Sigmoid colon (tissue), 7 donors: ENCODE results near the gene MDM4. TPM values are rescaled to one million over a fixed set of nuclear protein-coding genes. Genes with fewer than 3 reads are reported as not detected.

Experiments used
- DNase-seq: peaks from one replicate; pipeline ENCODE4 v3.0.0-alpha.2; 2019
- H3K27ac ChIP-seq, 4 donors: fragments of 200-600 bp; sonication (generic); one replicate each; pipeline ENCODE4 v1.5.1; 2016 to 2019; ENCODE audit warnings: mild to moderate bottlenecking in 1 of 4
- H3K27me3 ChIP-seq, 3 donors: fragments of 200-600 bp; sonication (generic); one replicate each; pipeline ENCODE4 v1.5.1; 2019; ENCODE audit warnings: mild to moderate bottlenecking in 1 of 3
- H3K36me3 ChIP-seq, 4 donors: fragments of 200-600 bp; sonication (generic); one replicate each; pipeline ENCODE4 v1.5.1; 2016 to 2019
- H3K4me1 ChIP-seq, 4 donors: fragments of 200-600 bp; sonication (generic); one replicate each; pipeline ENCODE4 v1.5.1; 2017 to 2019
- H3K4me3 ChIP-seq, 4 donors: fragments of 200-600 bp; sonication (generic); one replicate each; pipeline ENCODE4 v1.5.1; 2017 to 2019; ENCODE audit warnings: mild to moderate bottlenecking in 2 of 4, moderate library complexity in 1 of 4
- H3K9me3 ChIP-seq, 4 donors: fragments of 200-600 bp in 3 of 4; sonication (generic) in 3 of 4; one replicate each; pipeline versions ENCODE4 v1.5.1 to v1.6.1; 2013 to 2019
- CTCF ChIP-seq, 4 experiments: fragments of 450-650 bp in 3 of 4; fragments of 200-600 bp in 1 of 4; IDR thresholded peaks; one replicate each; pipeline ENCODE4 v1.5.1; 2016 to 2019; ENCODE audit warnings: antibody characterized with exemption in 4 of 4, mild to moderate bottlenecking in 3 of 4, moderate library complexity in 2 of 4
- EP300 ChIP-seq, 4 donors: sonication (generic); formaldehyde crosslinking; IDR thresholded peaks; one replicate each; pipeline ENCODE4 v1.6.1; 2017; ENCODE audit warnings: antibody characterized with exemption in 4 of 4
- POLR2A ChIP-seq, 2 donors: fragments of 450-650 bp; IDR thresholded peaks; one replicate each; pipeline ENCODE4 v1.6.1; 2016; ENCODE audit warnings: antibody characterized with exemption in 2 of 2, mild to moderate bottlenecking in 2 of 2, moderate library complexity in 2 of 2
- POLR2AphosphoS5 ChIP-seq, 4 donors: sonication (generic); formaldehyde crosslinking; IDR thresholded peaks; one replicate each; pipeline ENCODE4 v1.6.1; 2017; ENCODE audit warnings: antibody characterized with exemption in 4 of 4
- WGBS, 2 donors: extraction: QIAGEN DNeasy Blood & Tissue Kit; methylation state at CpG; one replicate each; pipeline ENCODE4 v1.1.7; 2013; 5-methylcytosine and 5-hydroxymethylcytosine counted together
- intact Hi-C: fragments of 100-400 bp; cut with DNase I; formaldehyde crosslinking; loops from one replicate; pipeline ENCODE4 v1.15.1; 2023
- polyA plus RNA-seq, 3 donors: library from polyadenylated mRNA; stranded (reverse); fragments of 200-250 nt; gene quantifications; one replicate each; pipeline ENCODE4 v1.2.3, GENCODE V29; 2013
- total RNA-seq, 4 donors: library from RNA; depleted of rRNA; stranded (reverse); fragments of >200 nt; gene quantifications; one replicate each; pipeline ENCODE4 v1.1.0, GENCODE V29; 2016
- donor health status: healthy with polysubstance abuse.
- donor health status: Bipolar disorder and iron deficiency.
- donor health status: healthy.

MDM4 gene
- total and polyA plus RNA-seq, 7 donors, result 1.2 to 82.0 (median 48.2) TPM

- intact Hi-C loops, result no loop called here
- no peak for DNase-seq
- TF ChIP-seq POLR2AphosphoS5 (IDR thresholded peaks at IDR 0.05) (no peak), CTCF (IDR thresholded peaks at IDR 0.05) (no peak), EP300 (IDR thresholded peaks at IDR 0.05) (no peak), POLR2A (IDR thresholded peaks at IDR 0.05) (no peak)
- Histone ChIP-seq H3K9me3 (no peaks in the 10 kb centered on the region), H3K36me3 (no peaks in the 10 kb centered on the region), H3K27me3 (no peaks in the 10 kb centered on the region), H3K27ac (peak overlapping the region; percentile 90 to 98 (median 96)), H3K4me1 (peaks cover 0 to 44% (median 26%) of the 10 kb centered on the region in 4 donors), H3K4me3 (no peak overlapping the region)
These were observed 24.6 kb upstream of the MDM4 start for GRCh38 chr1:204491655-204492054.

DNA sequence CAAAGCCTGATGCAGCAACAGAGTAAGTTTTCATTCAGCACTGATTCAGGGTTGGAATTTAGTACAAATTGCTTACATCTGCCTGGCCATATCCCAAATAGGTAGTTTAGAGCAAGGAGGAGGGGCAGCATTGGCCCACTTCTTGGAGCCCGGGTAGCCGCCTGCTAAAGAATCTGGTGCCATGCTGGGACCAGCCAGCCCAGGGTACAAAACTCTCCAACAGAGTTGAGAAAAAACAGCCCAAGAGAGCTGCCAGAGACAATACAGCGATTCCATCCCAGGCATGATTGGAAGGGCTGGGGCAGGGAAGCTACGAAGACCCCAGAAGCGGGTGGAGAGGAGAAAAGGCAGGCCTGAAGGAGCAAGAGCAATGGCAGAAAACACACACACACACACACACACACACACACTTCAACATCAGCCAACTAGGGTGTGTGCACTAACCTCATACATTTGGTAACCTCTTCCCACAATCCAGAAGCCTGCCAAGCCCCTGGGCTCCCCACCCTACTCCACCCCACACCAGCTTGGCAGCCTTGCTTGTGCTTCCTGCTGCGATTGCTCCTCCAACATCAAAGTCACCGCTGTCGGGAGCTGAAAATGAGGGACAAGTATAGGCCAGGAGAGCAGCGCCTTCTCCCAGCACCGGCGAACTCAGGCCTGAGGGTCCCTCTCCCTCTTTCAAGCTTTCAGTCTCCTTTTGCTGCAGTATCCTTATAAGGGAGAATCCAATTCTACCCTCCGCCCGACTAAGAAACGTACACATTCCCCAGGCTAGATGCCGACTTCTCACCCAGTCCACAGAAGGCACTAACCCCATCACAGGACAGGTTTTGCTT lies 22.8 kb upstream of the MDM4 start:
- TF ChIP-seq CTCF (IDR thresholded peaks at IDR 0.05), result no peak
- no peak for TF ChIP-seq POLR2AphosphoS5 (IDR thresholded peaks at IDR 0.05)
- no peak for TF ChIP-seq EP300 (IDR thresholded peaks at IDR 0.05)
- TF ChIP-seq POLR2A (IDR thresholded peaks at IDR 0.05), result no peak
- H3K27me3 ChIP-seq, result no peaks in the 10 kb centered on the region
- 5 to 9% methylated on average over 15 of the region's 15 CpGs for WGBS, 2 donors
- peak overlapping the region; percentile 90 to 98 (median 96) for H3K27ac ChIP-seq
- H3K9me3 ChIP-seq, result no peaks in the 10 kb centered on the region
- intact Hi-C loops, result no loop called here
- DNase-seq, result peak; percentile 87
- H3K4me1 ChIP-seq, result peaks cover 0 to 43% (median 25%) of the 10 kb centered on the region in 4 donors
- H3K36me3 ChIP-seq, result no peaks in the 10 kb centered on the region
- H3K4me3 ChIP-seq, result peak overlapping the region; percentile 64 to 93 (median 77)

DNA sequence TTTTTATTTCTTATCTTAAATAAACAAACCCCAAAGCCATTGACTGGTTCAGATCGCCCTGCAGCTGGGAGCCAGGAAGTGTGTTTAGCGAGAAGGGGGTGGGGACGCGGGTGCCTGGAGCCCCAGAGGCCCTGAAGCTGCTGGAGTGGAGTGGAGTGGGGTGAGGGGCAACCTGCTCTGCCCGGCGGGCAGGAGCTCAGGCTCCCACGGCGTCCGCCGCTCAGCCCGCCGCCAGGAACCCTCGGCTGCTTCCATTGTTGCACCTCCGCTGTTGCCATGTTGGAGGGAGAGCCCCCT lies 22.3 kb upstream of the MDM4 start:
- 0 to 1% methylated on average over 14 of the region's 14 CpGs for WGBS, 2 donors
- no peaks in the 10 kb centered on the region for H3K9me3 ChIP-seq
- H3K36me3 ChIP-seq, result no peaks in the 10 kb centered on the region
- no peaks in the 10 kb centered on the region for H3K27me3 ChIP-seq
- DNase-seq, result peak; percentile 79
- peak overlapping the region; percentile 90 to 98 (median 96) for H3K27ac ChIP-seq
- TF ChIP-seq POLR2AphosphoS5 (IDR thresholded peaks at IDR 0.05) (no peak), POLR2A (IDR thresholded peaks at IDR 0.05) (peak in 1 of 2 donors; percentile 51), EP300 (IDR thresholded peaks at IDR 0.05) (no peak), CTCF (IDR thresholded peaks at IDR 0.05) (no peak)
- H3K4me1 ChIP-seq, result peaks cover 0 to 43% (median 25%) of the 10 kb centered on the region in 4 donors
- intact Hi-C loops, result loop anchor here (2.0 kb wide), 1 partner anchor 47 kb away; no protein-coding TSS in a partner anchor
- H3K4me3 ChIP-seq, result peak overlapping the region; percentile 64 to 93 (median 77)

DNA sequence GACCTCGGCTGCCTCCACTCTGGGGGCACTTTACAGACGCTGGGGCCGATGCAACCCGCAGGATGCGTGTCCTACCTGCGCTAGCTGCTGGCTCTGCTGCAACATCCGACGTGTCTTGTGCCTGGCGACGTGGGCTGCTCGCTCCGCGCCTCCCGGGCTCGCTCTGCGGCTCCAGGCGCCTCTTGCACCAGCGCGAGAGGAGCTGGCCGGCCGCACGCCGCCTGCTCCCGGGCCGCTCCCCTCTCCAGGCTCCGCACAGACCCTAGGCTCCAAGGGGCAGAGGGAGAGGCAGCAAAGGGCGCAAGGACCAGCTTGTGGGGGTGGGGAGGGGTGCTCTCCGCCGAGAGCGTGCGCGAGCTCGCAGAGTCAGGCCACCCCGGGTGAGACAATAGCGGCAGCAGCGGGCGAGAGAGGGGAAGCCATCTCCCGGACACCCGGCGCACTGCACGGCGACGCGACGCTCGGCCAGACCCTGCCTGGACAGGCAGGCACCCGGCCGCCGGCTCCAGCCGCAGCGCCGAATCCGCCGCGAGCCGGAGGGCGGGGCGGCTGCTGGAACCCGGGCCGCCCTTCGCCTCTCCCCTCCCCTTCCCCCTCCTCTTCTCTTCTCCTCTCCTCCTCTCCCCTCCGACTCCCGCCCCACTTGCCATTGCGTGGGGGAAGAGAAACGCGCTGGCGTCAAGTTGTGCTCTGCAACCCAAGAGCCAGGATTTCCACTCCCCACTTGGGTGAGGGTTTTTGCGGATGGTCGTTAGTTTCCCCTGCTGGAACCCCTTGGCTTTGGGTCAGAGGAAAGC lies 21.7 kb upstream of the MDM4 start, which contains the start of gene PIK3C2B:
TSS of gene PIK3C2B (minus strand) at position 525 of the 797 bp plus-strand sequence. CDS start 25,003 bp downstream, outside the sequence.
- WGBS, 2 donors, result 0% methylated on average over 69 of the region's 69 CpGs
- intact Hi-C loops, result loop anchor here (2.0 kb wide), 1 partner anchor 48 kb away; no protein-coding TSS in a partner anchor
- peak; percentile 93 for DNase-seq
- Histone ChIP-seq H3K4me3 (peak within 1 kb of the TSS; percentile 64 to 93 (median 77)), H3K27ac (peak within 1 kb of the TSS; percentile 90 to 98 (median 96)), H3K4me1 (peaks cover 0 to 43% (median 25%) of the 10 kb centered on the region in 4 donors), H3K36me3 (no peaks in the 10 kb centered on the region), H3K27me3 (no peaks in the 10 kb centered on the region), H3K9me3 (no peaks in the 10 kb centered on the region)
- TF ChIP-seq POLR2A (IDR thresholded peaks at IDR 0.05) (peak; percentile 39 to 43), POLR2AphosphoS5 (IDR thresholded peaks at IDR 0.05) (peak; percentile 67 to 83 (median 80)), CTCF (IDR thresholded peaks at IDR 0.05) (peak; percentile 24 to 61 (median 52)), EP300 (IDR thresholded peaks at IDR 0.05) (no peak)
